ENCODE data around the gene FAM193B.
"Not testable (repeated sequence)": the region's sequence is repeated elsewhere in the genome, so short reads cannot be mapped to it uniquely, and the experiment has no call there.

The FAM193B gene

DNA sequence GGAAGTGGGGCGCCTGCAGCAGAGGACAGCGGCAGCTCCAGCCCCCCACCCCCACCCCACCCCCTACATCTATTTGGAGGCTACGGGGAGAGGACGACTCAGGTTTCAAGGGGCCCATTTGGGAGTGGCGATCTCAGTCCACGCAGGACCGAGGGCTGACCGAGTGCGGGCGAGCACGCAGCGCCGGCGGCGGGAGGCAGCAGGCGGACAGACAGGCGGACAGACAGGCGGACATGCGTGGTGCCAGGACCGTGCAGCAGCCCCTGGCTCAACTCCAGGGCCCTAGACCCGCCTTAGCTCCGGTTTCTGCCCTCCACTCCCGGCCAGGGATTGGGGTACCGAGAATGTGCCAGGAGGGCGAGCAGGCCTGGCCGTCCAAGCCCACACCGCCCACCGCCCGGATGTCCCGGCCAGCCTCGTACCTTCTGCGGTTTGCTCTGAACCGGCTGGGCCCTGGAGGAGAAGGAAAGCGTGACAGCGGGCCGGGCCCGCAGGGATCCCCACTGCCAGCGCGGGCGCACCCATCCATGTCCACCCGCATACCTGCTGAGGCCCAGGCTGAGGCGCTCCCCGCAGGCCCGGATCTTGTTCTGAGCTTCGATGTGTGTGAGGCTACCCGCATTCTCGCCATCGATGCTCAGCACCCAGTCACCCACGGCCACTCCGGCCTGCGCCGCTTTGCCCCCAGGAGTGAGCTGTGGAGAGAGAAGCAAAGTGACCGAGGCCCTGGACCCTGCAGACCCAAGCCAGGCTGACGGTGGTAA lies 62.2 kb downstream of the FAM193B start:
- FAIRE-seq, result no peak
- no peak for DNase-seq (ENCODE audit: extremely low spot score, insufficient read length, low read depth)

DNA sequence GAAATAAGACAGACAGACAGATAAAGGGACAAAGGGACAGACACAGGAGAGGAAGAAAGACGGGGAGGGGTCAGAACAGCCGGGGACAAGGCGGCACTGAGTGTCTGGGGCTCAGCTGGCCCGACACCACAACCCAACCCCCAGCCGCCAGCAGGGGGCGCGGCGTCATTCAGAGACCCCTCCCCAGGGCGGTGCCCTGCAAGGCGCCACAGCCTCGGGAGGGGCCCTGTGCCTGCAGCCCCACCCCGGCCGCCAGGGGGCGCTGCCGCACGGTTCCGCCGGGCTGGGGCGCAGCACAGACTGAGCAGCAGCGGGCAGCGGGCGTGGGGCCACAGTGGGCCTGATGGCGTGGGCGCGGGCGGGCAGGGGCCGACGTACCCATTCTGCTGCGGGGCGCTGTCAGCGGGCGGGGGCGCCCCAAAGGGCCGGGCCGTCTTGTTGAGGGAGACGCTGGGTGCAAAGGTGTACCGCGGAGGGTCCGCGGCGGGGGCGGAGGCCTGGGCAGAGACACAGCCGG lies 62.9 kb downstream of the FAM193B start:
- DNase-seq (ENCODE audit: extremely low spot score, insufficient read length, low read depth) (no peak), FAIRE-seq (no peak)

DNA sequence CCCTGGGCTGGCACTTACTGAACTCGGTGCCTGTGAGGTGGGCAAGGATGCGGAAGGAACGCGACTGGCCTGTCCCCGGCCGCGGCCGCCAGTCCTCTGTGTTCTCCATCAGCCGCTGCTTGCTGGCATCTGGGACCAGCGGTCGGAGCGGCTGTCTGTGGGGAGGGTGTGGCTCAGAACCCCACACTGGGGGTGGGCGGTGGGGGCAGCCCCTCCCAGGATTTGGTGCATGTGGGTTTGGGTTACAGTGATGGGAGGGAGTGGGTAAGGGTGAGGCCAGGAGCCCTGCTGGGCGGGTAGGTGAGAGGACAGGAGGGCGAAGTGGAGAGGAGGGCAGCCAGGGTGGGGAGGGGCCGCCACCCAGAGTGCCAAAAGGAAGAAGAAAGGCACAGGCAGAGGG lies 63.4 kb downstream of the FAM193B start:
- FAIRE-seq, result no peak

DNA sequence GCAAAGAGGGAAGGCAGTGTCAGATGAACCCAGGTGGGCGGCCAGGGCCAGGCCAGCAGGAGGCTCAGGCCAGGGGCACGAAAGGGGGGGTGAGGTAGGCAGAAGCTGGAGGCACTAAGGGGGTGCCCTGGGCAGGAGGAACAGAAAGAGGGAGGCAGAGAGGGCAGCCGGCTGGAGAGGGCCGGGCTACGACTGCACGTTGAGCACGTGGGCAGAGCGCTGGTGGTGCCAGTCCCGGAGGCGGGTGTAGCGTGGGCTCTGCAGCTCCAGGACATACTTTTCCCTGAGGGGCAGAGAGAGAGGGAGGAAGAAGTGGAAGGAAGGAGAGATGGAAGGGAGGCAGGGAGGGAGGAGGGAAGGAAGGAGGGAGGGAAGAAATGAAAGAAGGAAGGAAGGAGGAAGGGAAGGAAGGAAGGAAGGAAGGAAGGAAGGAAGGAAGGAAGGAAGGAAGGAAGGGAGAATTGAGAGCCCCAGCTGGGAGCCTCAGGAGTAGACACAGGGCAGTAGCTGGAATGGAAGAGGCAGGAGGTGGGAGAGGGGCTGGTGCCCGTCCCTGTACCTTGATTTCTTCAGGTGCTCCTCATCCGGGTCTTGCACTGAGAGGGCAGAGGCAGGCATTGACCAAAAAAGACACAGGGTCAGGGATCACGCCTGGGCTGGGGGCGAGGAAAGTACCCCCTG lies 63.9 kb downstream of the FAM193B start:
- FAIRE-seq (no peak), DNase-seq (ENCODE audit: extremely low spot score, insufficient read length, low read depth) (no peak)

More for the DNA sequence above, 63.4 kb downstream of the FAM193B start:
- no peak for DNase-seq (ENCODE audit: extremely low spot score, insufficient read length, low read depth)

DNA sequence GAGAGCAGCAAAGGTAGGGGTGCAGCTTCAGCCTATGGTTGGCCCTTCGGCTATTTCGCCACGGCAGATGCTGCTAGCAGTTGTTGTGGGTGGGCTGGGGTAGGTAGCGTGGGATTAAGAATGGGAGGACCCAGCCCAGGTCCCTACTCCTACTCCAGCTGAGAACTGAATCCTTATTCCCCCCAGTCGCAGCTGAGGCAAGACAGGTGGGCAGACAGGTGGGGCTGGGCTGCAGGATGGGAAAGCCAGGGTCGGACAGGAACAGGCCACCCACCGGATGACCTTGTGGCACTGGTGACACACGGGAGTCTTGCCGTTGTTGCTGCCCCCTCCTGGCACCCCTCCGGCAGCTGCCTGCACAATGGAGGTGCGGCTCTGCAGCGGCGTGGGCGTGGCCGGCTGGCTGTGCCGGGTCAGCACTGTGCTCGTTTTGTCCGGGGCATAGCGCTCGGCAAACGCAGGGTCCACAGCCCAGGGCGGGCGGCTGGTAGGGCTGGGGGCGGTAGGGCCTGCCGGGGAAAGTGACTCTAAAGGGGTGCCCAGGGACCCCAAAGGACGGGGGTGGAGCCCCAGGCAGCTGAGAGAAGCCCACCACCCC lies 65.1 kb downstream of the FAM193B start:
- FAIRE-seq, result no peak
- DNase-seq (ENCODE audit: extremely low spot score, insufficient read length, low read depth), result no peak

DNA sequence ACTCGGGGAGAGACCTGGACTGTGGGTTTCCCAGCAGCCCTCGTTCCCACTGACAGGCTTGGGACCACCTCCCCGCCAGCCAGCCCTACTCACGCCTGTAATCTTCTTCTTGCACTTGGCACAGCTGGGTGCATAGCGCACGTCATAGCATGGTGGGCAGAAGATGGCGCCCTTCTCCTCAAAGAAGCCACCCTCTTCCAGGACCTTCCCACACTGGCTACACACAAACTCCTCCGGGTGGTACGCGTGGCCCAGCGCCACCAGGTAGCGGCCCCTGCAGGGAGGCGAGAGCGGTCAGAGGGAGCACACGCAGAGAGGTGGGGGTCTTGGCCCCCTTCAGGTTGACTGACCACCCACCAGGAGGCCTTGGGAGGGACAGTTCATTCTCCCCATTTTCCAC lies 66.4 kb downstream of the FAM193B start:
- DNase-seq (ENCODE audit: extremely low spot score, insufficient read length, low read depth), result no peak
- FAIRE-seq, result no peak

DNA sequence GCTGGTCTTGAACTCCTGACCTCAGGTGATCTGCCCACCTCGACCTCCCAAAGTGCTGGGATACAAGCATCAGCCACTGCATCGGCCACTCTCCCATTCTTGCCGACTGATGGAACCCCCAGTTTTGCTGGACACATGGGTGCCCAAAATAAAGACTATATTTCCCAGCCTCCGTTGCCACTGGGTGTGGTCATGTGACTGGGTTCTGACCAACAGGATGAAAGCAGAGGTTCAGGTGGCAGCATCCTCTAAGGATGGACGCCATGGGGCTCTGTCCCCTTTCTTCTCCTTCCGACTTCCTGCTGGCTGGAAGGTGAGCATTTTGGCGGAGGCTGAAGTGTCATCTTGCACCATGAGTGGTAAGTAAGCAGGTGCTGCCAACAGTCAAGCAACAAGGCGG lies 67.2 kb downstream of the FAM193B start:
- FAIRE-seq (no peak), DNase-seq (ENCODE audit: extremely low spot score, insufficient read length, low read depth) (no peak)

DNA sequence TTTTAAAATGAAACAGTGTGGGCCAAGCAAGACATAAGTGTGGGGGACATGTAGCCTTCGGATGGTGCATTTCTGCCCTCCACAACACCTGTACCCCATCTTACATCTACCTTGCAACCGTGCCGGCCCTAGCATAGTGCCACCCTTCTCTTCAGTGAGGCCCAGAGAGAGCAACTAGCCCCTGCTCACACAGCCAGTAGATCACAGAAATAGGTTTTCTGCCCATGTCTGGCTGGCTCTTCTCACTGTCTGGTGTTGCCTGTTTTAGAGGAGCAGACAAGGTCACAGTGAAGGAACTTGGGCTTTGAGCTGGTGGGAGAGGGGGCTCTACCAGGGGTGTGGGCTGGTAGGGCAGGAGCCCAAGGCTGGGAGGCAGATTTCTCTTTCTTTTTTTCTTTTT lies 68.1 kb downstream of the FAM193B start:
- DNase-seq (ENCODE audit: extremely low spot score, insufficient read length, low read depth) (no peak), FAIRE-seq (no peak)

DNA sequence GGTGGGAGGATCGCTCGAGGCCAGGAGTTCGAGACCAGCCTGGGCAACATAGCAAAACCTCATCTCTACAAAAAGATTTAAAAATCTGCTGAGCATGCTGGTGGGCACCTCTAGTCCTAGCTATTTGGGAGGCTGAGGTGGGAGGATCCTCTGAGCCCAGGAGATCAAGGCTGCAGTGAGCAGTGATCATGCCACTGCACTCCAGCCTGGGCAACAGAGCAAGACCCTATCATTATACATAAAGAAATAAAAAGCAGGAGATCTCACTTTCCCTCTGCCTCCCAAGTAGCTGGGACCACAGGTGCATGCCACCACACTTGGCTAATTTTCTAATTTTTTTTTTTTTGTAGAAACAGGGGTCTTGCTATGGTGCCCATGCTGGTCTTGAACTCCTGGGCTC lies 68.6 kb downstream of the FAM193B start:
- DNase-seq (ENCODE audit: extremely low spot score, insufficient read length, low read depth); FAIRE-seq: not testable (repeated sequence)

DNA sequence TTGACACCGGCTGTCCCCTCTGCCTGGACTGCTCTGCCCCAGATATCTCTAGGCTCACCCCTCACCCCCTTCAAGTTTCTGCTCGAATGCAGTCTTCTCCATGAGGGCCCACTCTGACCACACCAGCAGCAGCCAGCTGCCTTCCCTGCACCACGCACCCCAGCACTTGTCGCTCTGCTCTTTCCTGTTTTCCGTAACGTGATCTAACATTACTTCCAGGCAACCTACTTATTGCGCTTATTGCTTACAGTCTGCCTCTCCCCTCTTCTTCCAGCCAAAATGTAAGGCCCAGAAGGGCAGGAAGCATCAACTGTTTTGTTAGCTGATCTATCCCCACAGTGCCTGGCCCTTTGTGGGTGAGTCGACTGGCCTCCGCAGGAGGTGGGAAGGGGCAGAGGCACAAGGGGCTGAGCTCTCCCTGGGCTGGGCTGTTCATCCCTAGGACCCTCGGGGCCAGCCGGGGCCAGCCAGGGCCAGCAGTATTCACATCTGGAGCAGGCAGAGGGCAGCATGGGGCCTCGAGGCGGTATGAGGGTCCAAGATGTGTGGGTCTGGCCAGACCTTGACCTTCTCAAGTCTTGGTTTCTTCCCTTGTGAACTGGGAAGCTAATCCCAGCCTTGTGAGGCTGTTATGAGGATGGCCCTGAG lies 69.3 kb downstream of the FAM193B start:
- no peak for FAIRE-seq
- no peak for DNase-seq (ENCODE audit: extremely low spot score, insufficient read length, low read depth)

DNA sequence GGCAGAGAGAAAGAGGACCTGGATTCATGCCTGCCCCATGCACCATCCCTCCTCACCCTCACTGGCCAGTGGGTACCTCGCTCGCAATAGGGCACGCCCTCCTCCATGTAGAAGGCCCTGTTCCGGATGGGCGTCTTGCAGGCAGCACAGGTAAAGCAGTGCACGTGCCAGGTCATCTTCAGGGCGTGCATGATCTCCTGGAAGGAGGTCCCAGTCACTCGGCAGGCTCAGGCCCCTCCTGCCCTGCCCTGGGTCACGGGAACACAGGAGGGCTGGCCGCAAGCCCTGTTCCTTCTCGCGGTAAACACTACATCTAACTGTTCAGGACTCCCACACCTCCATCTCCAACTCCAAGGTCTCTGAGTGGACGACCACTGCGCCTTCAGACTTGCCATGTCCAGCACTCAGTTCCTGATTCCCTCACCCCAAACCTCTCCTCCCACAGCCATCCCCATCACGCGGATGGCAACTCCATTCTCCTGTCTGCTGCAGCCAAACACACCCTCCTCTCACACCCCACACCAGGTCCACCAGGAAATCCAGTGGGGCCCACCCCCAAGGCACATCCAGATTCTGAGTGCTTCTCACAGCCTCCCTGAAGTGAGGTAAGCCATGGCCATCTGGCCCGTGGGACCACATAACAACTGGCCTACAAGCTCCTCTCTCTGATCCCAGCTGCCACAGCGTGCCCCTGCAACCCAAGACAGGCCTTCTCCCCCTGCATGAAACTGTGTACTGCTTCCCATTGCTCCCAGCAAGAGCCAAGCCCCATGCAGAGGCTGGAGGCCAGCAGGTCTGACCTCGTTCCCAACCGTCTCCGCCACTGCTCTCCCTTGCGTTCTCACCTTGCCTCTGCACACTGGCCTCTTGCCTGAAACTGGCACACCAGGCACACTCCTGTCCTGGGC lies 70.1 kb downstream of the FAM193B start:
- no peak for FAIRE-seq
- no peak for DNase-seq (ENCODE audit: extremely low spot score, insufficient read length, low read depth)

DNA sequence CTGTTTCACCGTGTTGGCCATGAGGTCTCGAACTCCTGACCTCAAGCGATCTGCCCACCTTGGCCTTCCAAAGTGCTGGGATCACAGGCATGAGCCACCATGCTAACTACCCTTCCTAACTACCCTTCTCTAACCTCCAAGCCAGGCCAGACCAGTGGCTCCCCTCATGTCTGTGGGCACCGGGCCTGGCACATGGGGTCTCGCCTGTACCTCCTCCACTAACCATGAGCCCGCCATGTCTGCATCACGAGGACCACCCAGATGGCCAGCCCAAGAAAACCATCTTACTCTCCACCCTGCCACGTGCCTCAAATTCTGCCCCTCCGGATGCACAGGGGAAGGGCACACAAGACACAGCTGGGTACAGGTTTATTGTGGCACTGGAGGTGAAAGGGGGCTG lies 71.3 kb downstream of the FAM193B start:
- DNase-seq (ENCODE audit: extremely low spot score, insufficient read length, low read depth) (no peak), FAIRE-seq (no peak)

DNA sequence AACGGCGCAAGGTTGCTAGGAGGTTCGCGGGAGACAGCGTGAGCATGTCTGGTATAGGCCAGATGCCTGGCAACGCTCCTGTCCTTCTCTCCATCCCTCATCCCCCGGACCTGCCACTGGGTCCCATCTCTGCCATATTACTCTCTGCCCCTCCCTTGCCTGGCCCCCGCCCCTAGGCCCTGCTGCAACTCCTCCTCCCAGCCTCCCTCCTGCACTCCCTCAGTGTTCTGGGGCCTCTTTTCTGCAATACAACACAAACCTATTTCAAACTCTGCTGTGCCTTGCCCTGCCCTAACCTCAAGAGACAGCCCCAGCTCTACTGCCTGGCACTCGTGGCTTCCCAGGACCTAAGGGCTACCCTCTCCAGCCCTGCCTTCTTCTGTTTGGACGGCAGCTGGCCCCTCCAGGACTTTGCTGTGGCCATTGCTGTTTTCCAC lies 72.0 kb downstream of the FAM193B start:
- FAIRE-seq (no peak), DNase-seq (ENCODE audit: extremely low spot score, insufficient read length, low read depth) (no peak)

DNA sequence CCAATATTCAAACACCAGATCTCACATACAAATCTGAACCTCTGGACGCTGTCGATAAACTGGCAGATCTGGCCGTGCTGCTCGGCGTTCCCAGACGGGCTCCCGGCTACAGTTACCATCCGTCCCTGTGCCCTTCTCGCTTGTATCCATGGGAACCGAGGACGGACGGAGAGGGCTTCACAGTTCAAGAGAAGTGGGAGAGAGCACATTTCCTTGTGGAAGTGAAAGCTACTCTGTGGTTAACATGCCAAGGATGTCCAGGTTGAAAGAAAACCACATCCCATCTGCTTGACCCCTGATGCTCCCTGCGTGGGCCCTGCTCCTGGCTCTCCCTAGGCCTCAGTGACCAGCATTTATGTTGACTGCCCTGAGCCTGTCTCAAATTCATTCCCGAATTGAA lies 74.6 kb downstream of the FAM193B start:
- no peak for FAIRE-seq

DNA sequence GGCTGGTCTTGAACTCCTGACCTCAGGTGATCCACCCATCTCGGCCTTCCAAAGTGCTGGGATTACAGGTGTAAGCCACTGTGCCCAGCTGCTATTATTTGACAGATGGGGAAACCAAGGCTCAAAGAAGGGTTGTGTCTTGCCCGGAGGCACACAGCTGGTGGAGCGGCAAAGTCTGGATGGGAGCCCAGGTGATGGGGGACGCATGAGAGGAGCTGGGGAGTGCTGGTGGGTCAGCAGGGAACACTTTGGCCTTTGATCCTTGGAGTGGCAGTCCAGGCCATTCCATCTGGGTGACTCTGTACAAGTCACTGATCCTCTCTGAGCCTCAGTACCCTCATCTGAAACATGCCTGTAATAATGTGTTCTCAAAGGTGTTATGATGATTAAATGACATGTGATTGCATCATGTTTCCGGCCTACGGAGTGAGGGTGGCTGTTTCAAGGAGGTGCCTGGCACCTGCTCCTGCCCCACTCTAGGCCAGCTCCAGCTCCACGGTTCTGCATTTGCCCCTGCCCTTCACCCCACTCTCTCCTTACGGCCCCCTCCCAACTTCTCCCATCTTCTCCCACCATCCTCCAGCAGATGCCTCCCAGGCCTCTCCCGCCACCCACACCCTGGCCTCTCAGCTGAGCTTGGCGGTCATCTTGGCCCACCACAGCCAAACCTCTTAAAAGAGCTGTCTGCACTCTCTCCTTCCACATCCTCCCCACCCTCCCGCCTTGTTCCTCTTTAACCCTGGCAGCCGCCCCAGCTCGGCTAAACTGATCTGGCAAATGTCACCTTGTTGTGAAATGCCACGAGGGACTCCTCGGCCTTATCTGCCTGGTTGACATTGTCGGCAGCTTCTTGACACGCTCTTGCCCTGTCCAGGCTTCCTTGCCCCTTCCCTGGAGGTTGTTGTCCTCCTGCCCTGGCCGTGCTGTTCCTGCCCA lies 75.4 kb downstream of the FAM193B start:
- DNase-seq (ENCODE audit: extremely low spot score, insufficient read length, low read depth), result no peak
- no peak for FAIRE-seq

More for the DNA sequence above, 74.6 kb downstream of the FAM193B start:
- DNase-seq (ENCODE audit: extremely low spot score, insufficient read length, low read depth), result no peak

DNA sequence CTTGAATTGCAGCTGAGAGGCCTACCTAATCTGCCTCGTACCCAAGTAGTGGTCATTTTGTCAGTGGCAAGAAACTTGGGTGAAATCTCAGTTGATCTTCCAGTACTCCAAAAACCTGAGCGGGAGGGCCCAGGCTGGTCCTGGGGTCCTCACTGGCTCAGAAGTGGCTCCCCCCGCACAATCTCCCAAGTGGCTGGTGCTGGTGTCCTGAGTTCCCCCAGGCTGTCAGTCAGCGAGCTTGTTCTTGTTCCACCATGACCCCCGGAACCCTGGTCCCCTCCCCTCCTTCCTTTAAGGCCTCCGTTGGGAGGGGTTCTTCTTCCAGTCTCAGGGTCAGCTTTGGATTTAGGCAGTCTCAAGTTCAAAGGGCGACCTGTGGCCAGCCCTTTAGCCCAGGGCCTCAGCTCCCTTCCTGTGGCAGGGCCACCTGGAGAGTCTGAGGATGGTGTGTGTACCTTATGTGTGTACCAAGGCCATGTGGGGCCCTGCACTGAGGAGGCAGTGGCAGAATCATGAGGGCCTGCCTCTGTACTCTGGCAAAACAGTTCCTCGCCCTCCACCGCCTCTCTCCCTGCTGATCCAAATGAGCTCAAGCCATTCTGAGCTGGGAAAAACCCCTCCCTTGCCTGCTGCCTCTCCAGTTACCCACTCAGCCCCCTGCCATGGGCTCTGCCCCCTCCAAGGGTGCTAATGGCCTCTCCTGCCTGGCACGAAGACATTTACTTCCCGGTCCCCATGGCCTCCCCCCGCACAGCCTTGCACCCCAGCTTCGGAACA lies 76.5 kb downstream of the FAM193B start:
- DNase-seq (ENCODE audit: extremely low spot score, insufficient read length, low read depth) (no peak), FAIRE-seq (no peak)

DNA sequence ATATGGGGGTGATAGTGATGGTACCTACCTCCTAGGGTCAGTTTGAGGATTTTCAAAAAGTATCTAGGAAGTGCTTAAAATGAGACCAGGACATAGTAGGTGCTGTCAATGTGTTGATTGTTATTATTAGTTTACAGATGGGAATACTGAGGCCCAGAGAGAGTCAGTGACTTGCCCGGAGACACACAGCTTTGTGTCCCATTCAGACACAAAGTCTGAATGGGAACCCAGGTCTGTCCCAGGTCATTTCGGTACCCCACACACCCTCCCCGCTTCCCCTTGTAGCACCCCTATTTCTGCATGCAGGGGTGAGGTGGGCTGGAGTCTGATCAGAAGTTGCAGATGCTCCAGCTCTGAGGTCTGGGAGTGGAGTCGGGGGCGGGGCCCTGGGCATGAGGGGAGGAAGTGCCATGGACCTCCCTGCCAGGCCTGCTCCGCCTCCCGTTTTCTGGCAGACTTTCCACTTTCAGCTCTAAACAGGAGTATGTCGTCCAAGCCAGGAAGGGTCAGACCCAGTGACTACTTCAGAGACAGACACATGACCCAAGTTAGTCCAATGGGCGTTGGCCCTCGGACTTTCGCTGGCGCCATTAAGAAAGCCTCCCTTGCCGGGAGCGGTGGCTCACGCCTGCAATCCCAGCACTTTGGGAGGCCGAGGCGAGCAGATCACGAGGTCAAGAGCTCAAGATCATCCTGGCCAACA lies 77.7 kb downstream of the FAM193B start:
- FAIRE-seq, result no peak
- no peak for DNase-seq (ENCODE audit: extremely low spot score, insufficient read length, low read depth)

Measured in GM18507 (cell line).